Parathyroid adenoma (tissue), 2 donors: ENCODE results near the gene ADCYAP1.

Experiments used
- H2AFZ ChIP-seq: fragments of 300-600 bp; sonication (generic); one replicate; pipeline ENCODE4 v1.7.0; 2017; ENCODE audit warnings: antibody characterized with exemption, mild to moderate bottlenecking
- H3K27ac ChIP-seq: fragments of 300-600 bp; sonication (generic); one replicate; pipeline ENCODE4 v1.7.0; 2017
- H3K27me3 ChIP-seq: fragments of 300-600 bp; sonication (generic); one replicate; pipeline ENCODE4 v1.7.0; 2017; ENCODE audit warnings: low read length; ENCODE audit not compliant: control insufficient read depth, insufficient read depth
- H3K36me3 ChIP-seq: fragments of 300-600 bp; sonication (generic); one replicate; pipeline ENCODE4 v1.7.0; 2017; ENCODE audit warnings: low read length; ENCODE audit not compliant: control insufficient read depth, insufficient read depth
- H3K4me1 ChIP-seq: fragments of 300-600 bp; sonication (generic); one replicate; pipeline ENCODE4 v1.7.0; 2017; ENCODE audit warnings: control low read depth
- H3K4me2 ChIP-seq: fragments of 300-600 bp; sonication (generic); one replicate; pipeline ENCODE4 v1.7.0; 2017; ENCODE audit warnings: low read length
- H3K4me3 ChIP-seq: fragments of 300-600 bp; sonication (generic); one replicate; pipeline ENCODE4 v1.7.0; 2017; ENCODE audit warnings: low read depth, low read length
- H3K79me2 ChIP-seq: fragments of 300-600 bp; sonication (generic); one replicate; pipeline ENCODE4 v1.7.0; 2017; ENCODE audit warnings: control low read depth
- H3K9ac ChIP-seq: fragments of 300-600 bp; sonication (generic); one replicate; pipeline ENCODE4 v1.7.0; 2017; ENCODE audit warnings: mild to moderate bottlenecking
- H3K9me3 ChIP-seq: fragments of 300-600 bp; sonication (generic); one replicate; pipeline ENCODE4 v1.7.0; 2017; ENCODE audit warnings: low read length; ENCODE audit not compliant: control insufficient read depth
- CTCF ChIP-seq: fragments of 300-600 bp; sonication (generic); IDR thresholded peaks from one replicate; pipeline ENCODE4 v1.7.0; 2017; ENCODE audit warnings: antibody characterized with exemption, mild to moderate bottlenecking
- donor health status: primary hyperparathyroidism.

Gene ADCYAP1

DNA sequence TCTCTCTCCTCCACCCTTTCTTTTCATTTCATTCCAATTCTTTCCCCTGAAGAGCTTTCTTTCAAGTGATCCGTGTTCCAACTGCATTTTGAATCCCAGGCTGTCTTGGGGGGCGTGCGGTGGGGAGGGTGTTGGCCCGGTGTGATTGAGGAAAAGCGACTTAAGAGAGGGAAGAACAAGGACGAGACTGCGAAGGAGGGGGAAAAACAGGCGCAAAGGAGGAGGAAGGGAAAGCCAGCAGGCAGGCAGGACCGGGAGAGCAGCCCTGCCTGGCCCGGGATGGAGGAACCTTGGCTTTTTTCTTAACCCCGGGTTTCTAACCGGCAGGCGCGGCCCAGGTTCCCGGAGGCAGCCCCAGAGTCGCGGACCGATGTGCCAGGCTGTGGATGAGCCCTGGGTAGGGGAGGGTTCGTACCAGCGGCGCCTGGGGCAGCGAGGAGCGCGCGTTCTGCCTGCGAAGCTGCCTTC, 1.3 kb downstream of the ADCYAP1 start:
- no peak for TF ChIP-seq CTCF
- Histone ChIP-seq H3K79me2 (no peaks in the 10 kb centered on the region), H3K36me3 (no peaks in the 10 kb centered on the region), H3K4me3 (no peak overlapping the region), H3K27ac (no peak overlapping the region), H3K4me2 (no peak overlapping the region), H3K27me3 (peaks cover 19% of the 10 kb centered on the region), H3K4me1 (peaks cover 5% of the 10 kb centered on the region), H2AFZ (no peak overlapping the region), H3K9me3 (no peaks in the 10 kb centered on the region), H3K9ac (no peak overlapping the region)

DNA sequence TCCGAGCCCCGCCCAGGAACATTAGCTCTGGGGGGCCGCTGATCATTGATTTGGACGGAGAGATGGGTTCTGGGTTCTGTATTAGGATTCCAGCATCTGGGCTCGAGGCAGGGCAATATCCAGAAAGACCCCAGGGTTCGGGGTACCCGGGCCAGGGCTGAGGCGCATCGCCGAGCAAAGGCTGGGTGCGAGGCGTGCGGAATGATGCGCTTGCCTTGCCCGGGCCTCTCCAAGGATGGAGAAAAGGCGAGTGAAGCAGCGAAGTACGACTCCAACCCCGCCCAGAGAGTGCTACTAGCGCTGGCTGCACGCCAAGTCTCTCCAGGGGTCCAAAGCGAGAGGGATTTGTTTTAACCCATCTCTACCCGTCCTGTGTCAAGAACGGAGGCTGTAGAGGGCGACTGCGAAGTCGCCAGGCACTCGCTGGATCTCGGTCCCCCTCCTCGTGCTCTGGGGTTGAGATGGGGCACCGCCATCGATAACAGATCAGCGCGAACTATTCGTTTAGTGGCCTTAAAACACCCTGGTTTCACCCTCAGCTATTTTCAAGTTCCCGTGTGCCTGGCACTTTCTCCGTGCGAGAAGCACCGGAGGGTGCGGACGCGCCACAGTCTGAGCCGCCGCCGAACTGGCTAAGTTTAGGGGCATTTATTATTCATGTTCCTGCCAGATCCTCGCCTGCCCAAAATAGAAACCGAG, 1.9 kb downstream of the ADCYAP1 start:
- no peaks in the 10 kb centered on the region for H3K9me3 ChIP-seq
- H3K27me3 ChIP-seq: peaks cover 15% of the 10 kb centered on the region
- H3K27ac ChIP-seq: no peak overlapping the region
- no peaks in the 10 kb centered on the region for H3K36me3 ChIP-seq
- peak overlapping the region; percentile 23 for H2AFZ ChIP-seq
- H3K4me1 ChIP-seq: peaks cover 5% of the 10 kb centered on the region
- no peak for TF ChIP-seq CTCF
- H3K4me2 ChIP-seq: peak overlapping the region; percentile 83
- peak overlapping the region; percentile 57 for H3K4me3 ChIP-seq
- no peak overlapping the region for H3K9ac ChIP-seq
- H3K79me2 ChIP-seq: no peaks in the 10 kb centered on the region

- Histone ChIP-seq H3K4me3 (peak overlapping the region; percentile 57), H3K36me3 (no peaks in the 10 kb centered on the region), H2AFZ (peak overlapping the region; percentile 23), H3K4me2 (peak overlapping the region; percentile 83), H3K9me3 (no peaks in the 10 kb centered on the region), H3K27me3 (peaks cover 15% of the 10 kb centered on the region), H3K27ac (no peak overlapping the region), H3K9ac (no peak overlapping the region), H3K4me1 (peaks cover 5% of the 10 kb centered on the region), H3K79me2 (no peaks in the 10 kb centered on the region)
- no peak for TF ChIP-seq CTCF
Measured at GRCh38 chr18:907115-907884, 2.6 kb downstream of the ADCYAP1 start.

GRCh38 chr18:907885-908757, 3.5 kb downstream of the ADCYAP1 start:
- Histone ChIP-seq H3K4me1 (peaks cover 5% of the 10 kb centered on the region), H3K9me3 (no peaks in the 10 kb centered on the region), H3K79me2 (no peaks in the 10 kb centered on the region), H3K36me3 (no peaks in the 10 kb centered on the region), H3K27me3 (peaks cover 18% of the 10 kb centered on the region), H3K4me2 (peak overlapping the region; percentile 83), H2AFZ (peak overlapping the region; percentile 23), H3K4me3 (peak overlapping the region; percentile 57), H3K9ac (no peak overlapping the region), H3K27ac (no peak overlapping the region)
- no peak for TF ChIP-seq CTCF
